Spinal cord (tissue), 10 donors: ENCODE measurements around the gene HMGB4. TPM values are rescaled to one million over a fixed set of nuclear protein-coding genes. Genes with fewer than 3 reads are reported as not detected.

Source experiments
- DNase-seq, 6 donors: peaks; one replicate each; pipeline versions ENCODE4 v3.0.0 to v3.0.0-alpha.2; 2013 to 2015; ENCODE audit warnings: low spot score in 6 of 6, low read depth in 4 of 6
- H3K27ac ChIP-seq: one replicate; pipeline ENCODE4 v1.5.1; 2013; ENCODE audit warnings: low read depth, low read length, control low read depth
- H3K27me3 ChIP-seq: one replicate; pipeline ENCODE4 v1.6.1; 2013; ENCODE audit warnings: low read length; ENCODE audit not compliant: control insufficient read depth, insufficient read depth
- H3K36me3 ChIP-seq: one replicate; pipeline ENCODE4 v1.6.1; 2013; ENCODE audit warnings: low read length; ENCODE audit not compliant: control insufficient read depth, insufficient read depth
- H3K4me1 ChIP-seq: one replicate; pipeline ENCODE4 v1.6.1; 2013; ENCODE audit warnings: low read length; ENCODE audit not compliant: control insufficient read depth, insufficient read depth
- H3K4me3 ChIP-seq: one replicate; pipeline ENCODE4 v1.5.1; 2013; ENCODE audit warnings: low read depth, low read length, control low read depth
- H3K9me3 ChIP-seq: one replicate; pipeline ENCODE4 v1.6.1; 2013; ENCODE audit warnings: low read length; ENCODE audit not compliant: control insufficient read depth, insufficient read depth
- WGBS: methylation state at CpG from one replicate; pipeline ENCODE4 v1.1.5; 2013; ENCODE audit warnings: missing lambda C conversion rate; ENCODE audit not compliant: insufficient coverage; 5-methylcytosine and 5-hydroxymethylcytosine counted together
- polyA plus RNA-seq, 2 donors: library from polyadenylated mRNA; unstranded; fragments of 120-200 nt; gene quantifications; one replicate each; pipeline ENCODE4 v1.2.1, GENCODE V29; 2013; ENCODE audit not compliant: insufficient read length in 2 of 2
- total RNA-seq, 2 donors: library from RNA; depleted of rRNA in 1 of 2; stranded (reverse); fragments of 120-200 nt in 1 of 2; fragments of >200 nt in 1 of 2; gene quantifications; one replicate each; pipeline versions ENCODE4 v1.2.3 to v1.2.4, GENCODE V29; 2013 to 2014
- donor health status: healthy.

The HMGB4 gene
- total and polyA plus RNA-seq, 4 donors, result not detected

DNA sequence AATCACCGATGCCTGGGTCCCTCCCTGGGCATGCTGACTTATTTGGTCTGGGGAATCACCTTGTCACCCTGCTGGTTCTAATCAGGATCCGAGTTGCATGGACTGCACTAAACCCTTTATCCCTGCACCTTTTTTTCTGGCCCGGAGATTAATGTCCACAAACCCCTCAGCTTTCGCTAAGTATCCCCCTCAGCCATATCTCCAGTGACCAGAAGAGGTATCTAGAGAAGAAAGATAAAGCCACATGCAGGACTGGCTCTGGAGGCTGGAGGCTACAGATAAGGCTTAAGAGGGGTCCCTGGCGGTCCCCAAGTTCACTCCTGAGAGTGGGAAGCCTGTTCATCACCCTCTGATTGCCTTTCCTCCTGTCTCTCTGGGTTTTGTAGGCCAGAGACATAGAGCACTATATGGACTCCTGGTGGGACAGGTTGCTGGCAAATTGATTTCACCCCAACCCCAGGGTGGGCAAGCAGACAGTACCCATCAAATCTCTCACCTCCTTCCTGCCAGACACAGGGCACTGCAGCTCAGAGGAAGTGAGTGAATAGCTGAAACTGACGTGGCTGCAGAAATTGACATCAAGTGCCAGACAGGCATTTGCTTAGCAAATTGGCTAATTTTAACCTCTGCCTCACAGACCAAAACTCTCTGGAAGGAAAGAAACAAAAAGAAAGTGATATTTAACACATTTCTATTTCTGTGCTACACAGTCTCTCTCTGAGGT is 38.8 kb downstream of the HMGB4 start:
- DNase-seq, result peak in 1 of 6 donors; percentile 45

DNA sequence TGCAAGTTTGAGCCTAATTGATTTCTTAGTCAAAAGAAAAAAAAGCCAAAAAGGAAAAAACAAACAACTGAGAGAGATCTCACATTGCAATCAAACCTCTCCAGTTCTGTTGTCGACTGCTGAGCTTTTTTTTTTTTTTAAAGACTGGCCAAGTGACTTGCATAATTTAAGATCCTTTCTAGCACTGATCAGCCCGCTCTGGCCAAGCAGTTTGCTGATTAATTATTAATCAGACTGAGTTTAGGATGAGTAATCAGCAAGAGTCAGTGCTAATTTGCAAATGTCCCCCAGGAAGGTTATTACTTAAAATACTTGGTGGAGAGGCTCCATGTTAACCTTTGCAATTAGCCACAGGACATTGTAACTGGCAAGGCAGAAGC is 39.3 kb downstream of the HMGB4 start:
- no peaks in the 10 kb centered on the region for H3K9me3 ChIP-seq
- DNase-seq, result peak in 2 of 6 donors; percentile 39 to 62
- H3K4me3 ChIP-seq, result no peak overlapping the region
- no peak overlapping the region for H3K27ac ChIP-seq
- H3K27me3 ChIP-seq, result no peaks in the 10 kb centered on the region
- no CpG with 5 or more reads among the region's 2 CpGs for WGBS
- H3K4me1 ChIP-seq, result peaks cover 20% of the 10 kb centered on the region
- H3K36me3 ChIP-seq, result no peaks in the 10 kb centered on the region

More for the DNA sequence above, 38.8 kb downstream of the HMGB4 start:
- 76% methylated on average over 3 of the region's 6 CpGs for WGBS
- Histone ChIP-seq H3K36me3 (no peaks in the 10 kb centered on the region), H3K4me1 (peaks cover 18% of the 10 kb centered on the region), H3K9me3 (no peaks in the 10 kb centered on the region), H3K27me3 (no peaks in the 10 kb centered on the region), H3K4me3 (no peak overlapping the region), H3K27ac (no peak overlapping the region)

DNA sequence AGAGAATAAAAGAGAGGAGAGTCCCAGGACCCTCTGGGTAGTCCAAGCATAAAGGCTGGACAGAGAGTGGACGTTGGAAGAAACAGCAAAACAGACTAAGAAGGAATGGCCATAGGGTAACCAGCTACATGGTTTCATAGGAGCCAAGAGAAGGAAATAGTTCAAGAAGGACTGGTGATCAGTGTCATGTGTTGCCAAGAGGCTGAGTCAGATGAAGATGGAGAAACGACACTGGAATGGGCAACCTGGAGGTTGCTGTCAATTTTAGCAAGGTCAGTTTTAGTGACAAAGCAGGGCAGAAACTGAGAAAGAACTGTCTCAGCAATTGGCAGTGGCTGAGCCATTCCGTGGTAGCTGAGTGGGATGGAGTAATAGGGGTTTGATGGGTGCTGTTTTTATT is 41.4 kb downstream of the HMGB4 start:
- no peaks in the 10 kb centered on the region for H3K36me3 ChIP-seq
- WGBS, result 83% methylated on average over 3 of the region's 3 CpGs
- H3K27ac ChIP-seq, result no peak overlapping the region
- H3K4me1 ChIP-seq, result peaks cover 12% of the 10 kb centered on the region
- H3K27me3 ChIP-seq, result no peaks in the 10 kb centered on the region
- no peak for DNase-seq
- no peak overlapping the region for H3K4me3 ChIP-seq
- no peaks in the 10 kb centered on the region for H3K9me3 ChIP-seq

DNA sequence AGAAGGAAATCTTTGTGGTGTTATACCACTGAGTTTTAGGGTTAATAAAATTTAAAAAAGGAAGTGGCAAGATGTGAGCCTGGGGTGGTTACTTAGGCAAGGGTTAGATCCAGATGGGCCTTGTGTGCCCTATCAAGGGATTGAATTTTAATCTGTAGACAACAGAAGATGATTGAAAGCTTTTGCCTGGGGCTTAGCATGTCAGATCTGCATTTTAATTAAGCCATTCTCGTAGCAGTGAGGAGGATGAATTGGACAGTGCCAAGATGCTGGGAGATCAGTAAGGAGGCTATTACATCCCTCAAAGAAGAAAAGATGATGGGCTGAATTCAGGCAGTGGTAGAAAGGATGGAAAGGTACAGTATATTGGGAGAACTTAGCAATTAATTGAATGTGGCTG is 42.3 kb downstream of the HMGB4 start:
- Histone ChIP-seq H3K36me3 (no peaks in the 10 kb centered on the region), H3K4me1 (peaks cover 12% of the 10 kb centered on the region), H3K27ac (no peak overlapping the region), H3K9me3 (no peaks in the 10 kb centered on the region), H3K4me3 (no peak overlapping the region), H3K27me3 (no peaks in the 10 kb centered on the region)
- DNase-seq, result peak in 1 of 6 donors; percentile 27
- WGBS, result no CpG with 5 or more reads among the region's 1 CpG

DNA sequence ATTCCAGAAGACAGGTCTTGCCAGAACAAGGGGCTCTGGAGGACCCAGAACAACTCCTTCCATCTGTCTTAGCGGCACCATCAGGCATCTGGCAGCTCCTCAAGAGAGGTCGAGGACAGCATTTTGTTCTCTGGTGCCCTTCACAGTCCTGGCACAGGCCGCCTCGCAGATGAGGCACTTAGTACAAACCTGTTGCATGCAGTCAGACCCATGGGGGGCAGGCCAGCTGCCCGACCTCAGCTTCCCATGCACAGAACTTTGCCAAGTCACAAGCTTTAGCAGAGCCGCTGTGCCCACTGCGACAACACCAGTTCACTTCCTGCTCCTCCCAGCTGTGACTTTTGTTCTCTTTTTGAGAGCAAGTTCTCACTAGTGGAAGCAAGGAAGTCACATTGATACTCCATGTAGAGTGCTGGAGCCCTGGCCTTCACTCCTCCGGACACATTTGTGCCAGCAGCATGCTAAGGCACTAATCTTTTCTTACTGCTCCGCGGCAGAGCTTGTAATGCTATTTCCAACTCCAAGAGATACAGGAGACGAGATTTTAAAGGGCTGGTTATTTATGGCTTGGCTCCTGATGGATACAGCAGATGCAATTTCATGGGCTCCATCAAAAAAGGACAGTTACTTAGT is 44.6 kb downstream of the HMGB4 start:
- peak in 1 of 6 donors; percentile 39 for DNase-seq
- H3K9me3 ChIP-seq, result no peaks in the 10 kb centered on the region
- H3K27me3 ChIP-seq, result no peaks in the 10 kb centered on the region
- no peak overlapping the region for H3K4me3 ChIP-seq
- 59% methylated on average over 8 of the region's 11 CpGs for WGBS
- H3K27ac ChIP-seq, result no peak overlapping the region
- H3K36me3 ChIP-seq, result peaks cover 2% of the 10 kb centered on the region
- peaks cover 8% of the 10 kb centered on the region for H3K4me1 ChIP-seq
